ENCODE results near the gene GRM4.
A peak's percentile ranks its signal among the peaks of the same experiment; 100 is the strongest.

GRM4 gene

DNA sequence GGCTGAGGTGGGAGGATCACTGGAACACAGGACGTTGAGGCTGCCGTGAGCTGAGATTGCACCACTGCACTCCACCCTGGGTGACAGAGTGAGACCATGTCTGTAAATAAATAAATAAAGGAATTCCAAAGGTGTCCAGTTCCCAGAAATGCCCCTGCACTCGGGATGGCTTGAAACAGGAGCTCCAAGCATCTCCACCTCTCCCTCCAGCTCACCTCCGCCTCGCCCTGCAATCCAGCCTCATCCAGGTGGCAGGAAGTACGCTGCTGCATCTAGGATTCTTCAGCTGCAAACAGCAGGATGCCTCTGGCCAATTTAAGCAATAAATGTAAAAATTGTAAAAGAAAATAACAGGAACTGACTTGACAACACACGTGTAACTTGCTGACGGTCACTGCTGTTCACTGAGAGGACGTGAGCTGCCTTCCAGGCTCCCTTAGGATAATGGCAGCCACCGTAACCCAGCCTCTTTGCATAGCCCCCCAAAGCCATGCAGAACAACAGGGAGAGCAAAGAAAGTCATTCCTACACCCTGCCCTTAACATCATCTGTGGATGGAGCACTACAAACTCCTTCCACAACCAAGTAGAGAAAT is 11.4 kb upstream of the GRM4 start:
- no peak for DNase-seq

DNA sequence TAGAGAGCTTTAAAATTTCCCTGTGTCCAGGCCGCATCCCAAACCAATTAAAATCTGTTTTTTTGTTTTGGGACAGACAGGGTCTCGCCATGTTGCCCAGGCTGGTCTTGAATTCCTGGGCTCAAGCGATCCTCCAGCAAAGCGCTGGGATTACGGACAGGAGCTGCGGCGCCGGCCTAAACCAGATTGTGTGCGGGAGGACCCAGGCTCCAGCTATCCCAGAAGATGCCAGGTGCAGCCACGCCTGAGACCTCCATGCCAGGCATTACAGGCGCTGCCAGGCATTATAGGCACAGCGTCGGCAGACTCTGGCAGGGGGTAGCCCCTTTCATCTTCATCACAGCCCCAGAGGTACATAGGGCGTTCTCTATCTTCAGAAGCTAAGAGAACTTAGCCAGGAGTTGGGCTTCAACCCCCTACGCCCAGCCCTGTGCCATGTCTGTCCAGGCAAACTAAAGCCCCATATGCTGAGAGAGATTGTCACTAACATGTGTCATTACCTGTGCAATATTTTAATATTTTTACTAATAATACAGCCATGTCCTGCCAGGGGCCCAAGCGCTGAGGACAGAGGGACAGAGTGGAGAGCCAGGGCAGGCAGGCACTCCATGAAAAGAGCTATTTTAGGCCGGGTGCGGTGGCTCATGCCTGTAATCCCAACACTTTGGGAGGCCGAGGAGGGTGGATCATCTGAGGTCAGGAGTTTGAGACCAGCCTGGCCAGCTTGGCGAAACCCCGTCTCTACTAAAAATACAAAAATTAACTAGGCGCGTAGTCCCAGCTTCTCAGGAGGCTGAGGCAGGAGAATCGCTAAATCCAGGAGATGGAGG is 9.8 kb upstream of the GRM4 start:
- no peak for DNase-seq

DNA sequence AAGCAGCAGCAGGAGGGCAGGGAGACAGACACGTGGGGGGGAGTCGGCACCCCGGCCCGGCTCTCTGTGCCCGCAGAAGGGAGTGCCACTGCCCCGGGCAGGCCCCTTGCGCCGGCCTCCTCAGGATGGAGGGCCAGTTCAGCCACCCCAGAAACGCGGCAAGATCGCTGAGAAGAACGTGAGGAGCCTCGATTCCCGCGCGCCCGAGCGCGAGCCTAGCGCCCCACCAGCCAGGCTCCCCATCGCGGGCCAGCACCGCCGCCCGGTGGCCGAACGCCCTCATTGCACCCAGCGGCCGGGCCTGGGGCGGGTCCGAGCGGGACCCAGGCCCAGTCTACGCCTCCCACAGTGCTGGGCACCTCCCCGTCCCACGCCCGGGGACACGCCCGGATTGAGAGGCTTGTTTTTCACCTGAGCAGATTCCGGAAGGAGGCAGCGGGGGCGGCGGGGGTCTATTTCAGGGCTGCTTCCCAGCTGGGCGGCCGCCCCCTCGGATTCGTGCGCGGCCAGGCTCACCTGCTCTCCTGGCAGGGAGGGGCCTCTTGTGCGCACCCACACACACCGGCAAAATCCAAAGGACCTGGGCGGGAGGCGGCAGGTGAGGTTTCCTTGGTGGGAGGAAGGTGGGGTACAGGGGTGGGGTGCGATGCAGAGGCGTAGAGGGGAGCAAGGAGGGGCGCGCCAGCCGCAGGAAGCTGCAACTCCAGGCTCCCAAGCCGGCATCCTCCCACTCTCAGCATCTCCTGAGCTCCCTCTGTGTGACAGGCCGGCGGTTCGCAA is 9.0 kb upstream of the GRM4 start:
- peak; percentile 77 for DNase-seq

DNA sequence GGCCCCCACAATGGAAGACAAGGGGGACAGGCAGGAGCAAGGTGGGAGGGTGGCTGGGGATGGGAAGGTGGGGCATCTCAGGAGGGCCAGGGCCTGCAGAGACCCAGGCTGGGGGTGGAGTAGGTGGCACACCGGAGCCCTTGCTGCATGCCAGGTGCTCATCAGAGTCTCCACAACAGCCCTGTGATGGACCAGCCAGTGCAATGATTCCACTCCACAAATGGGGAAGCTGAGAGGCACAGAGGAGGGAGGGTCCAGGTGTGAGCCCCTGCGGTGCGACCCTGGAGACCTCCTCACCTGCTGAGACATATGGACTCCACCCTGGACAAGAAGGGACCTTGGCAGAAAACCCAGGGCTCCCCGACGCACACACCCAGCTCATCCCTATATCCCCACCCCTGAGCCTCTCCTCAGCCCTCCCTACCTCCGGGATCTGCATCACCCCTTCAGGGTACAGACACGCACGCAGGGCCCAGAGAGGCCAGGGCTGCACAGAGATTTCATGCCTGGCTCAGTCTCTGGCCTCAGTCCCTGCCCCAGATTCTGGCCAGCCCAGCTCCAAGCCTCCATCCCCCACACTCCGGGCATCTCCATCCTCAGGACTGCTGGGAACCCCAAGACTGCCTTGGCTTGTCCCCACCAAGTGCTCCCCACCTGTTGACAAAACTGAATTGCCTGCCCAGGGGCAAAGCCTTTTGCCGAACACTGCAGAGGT is 7.1 kb upstream of the GRM4 start:
- no peak for DNase-seq

DNA sequence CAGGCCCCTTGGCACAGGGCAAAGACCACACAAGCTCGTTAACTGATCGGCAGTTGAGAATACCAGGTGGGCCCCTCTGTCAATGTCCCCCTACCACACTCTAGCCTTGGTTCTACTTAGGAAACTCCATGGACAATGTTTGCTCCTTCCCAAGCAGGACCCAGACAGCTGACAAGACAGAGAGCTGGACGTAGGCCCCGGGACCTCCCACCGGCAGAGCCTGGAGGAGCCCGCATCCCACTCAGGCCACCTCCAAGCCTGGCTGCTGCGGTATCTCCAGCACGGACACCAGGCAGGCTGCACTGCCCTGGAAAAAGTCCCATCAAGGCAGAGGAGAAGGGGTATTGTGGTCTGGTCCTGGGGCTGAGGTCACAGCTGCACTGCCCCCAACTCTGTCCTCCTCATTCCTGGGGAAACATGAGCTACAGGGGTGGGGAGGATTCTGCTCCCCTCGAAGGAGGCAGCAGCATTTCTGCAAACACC is 6.2 kb upstream of the GRM4 start:
- no peak for DNase-seq

- no peak for DNase-seq
Measured at GRCh38 chr6:34151321-34152041, 5.6 kb upstream of the GRM4 start.

- DNase-seq: no peak
Measured at GRCh38 chr6:34150766-34151165, 4.9 kb upstream of the GRM4 start.

DNA sequence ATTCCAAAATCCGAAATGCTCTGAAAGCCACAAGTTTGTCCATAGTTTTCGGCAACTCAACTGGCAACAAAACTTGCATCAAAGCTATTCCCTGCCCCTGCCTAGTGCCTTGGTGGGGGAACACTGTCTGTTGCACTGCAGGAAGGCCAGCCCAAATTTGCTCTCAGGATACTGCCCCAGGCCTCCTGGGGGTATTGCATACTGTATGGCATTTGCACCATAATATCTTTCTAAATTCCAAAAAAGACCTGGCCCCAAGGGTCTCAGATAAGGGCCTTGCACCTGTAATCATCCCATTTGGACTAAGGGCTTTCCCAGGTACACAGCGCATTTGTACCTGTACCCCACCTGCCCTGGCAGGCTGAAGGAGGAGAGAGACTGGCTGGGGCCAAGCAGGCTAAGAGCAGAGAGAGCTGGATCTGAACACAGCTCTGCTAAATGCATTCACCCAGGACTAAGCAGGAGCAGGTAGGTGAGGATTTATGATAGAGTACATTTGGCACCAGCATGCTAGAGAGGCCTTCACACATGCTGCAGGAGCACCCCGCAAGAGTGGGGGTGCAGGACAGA is 4.0 kb upstream of the GRM4 start:
- no peak for DNase-seq

- DNase-seq: no peak
Measured at GRCh38 chr6:34149452-34149810, 3.5 kb upstream of the GRM4 start.

- no peak for DNase-seq
Measured at GRCh38 chr6:34148631-34149451, 3.0 kb upstream of the GRM4 start.

DNA sequence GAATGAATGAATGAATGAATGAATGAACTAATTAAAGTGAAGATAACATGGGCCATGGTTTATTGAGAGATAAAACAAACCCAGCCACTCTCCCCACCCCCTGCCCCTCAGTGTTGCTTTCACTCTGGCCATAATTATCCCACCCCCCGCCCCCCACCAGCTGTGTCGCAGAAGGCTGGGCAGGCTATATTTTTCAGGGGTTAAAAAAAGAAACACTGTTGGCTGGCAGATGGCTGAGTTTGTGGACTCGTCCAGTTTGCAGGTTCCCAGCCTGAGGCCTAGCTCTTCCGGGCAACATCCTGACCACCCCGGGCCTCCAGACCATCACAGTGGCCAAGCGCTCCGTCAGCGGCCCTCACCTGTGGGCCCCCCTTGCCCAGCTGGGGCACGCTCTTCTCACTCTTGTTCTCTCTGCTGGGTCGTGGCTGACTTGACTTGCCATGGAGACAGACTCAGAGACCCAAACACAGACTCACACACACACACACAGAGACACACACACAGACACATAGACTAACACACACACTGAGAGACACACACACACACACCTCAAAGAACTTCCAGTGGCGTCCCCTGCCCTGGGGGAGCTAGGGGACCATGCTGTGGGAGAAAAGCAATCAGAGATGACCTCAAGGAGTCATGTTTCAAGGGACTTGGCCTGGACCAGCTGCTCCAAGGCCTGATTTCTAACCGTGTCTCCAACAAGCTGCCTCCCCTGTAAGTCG is 2.2 kb upstream of the GRM4 start:
- no peak for DNase-seq

DNA sequence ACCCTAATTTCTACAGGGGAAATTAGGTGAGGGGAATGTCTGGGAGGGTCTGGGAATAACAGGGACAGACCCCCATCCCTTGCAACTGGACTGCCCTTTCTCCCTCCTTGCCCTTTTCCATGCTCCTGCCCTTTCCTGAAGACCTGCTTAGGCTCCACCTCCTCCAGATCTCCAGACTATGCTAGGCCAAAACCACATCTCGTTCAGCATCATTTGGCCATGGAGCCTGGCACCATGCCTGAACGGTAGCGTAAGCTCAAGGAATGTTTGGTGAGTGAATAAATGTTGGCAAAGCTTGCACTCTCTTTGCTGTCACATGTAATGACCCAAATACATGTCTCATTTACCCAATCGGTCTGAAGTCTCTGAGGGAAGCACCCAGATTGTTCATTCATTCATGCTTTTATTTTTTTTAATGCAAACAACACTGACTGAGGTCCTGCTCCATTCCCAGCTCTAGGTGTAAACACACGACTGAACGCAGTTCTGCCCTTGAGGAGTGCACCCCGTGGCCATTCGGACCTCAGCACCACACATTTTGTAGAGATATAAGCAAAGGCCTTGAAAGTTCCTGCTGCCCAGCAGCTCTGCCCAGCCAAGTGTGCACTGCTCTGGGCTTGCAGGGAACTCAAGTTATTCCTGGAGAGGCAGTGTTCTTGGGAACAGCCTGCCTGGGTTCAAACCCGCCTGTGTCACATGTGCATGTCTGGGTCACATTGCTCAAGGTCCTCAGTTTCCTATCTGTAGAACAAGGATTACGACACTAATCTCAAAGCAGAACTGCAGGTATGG is 1.1 kb upstream of the GRM4 start:
- no peak for DNase-seq

DNA sequence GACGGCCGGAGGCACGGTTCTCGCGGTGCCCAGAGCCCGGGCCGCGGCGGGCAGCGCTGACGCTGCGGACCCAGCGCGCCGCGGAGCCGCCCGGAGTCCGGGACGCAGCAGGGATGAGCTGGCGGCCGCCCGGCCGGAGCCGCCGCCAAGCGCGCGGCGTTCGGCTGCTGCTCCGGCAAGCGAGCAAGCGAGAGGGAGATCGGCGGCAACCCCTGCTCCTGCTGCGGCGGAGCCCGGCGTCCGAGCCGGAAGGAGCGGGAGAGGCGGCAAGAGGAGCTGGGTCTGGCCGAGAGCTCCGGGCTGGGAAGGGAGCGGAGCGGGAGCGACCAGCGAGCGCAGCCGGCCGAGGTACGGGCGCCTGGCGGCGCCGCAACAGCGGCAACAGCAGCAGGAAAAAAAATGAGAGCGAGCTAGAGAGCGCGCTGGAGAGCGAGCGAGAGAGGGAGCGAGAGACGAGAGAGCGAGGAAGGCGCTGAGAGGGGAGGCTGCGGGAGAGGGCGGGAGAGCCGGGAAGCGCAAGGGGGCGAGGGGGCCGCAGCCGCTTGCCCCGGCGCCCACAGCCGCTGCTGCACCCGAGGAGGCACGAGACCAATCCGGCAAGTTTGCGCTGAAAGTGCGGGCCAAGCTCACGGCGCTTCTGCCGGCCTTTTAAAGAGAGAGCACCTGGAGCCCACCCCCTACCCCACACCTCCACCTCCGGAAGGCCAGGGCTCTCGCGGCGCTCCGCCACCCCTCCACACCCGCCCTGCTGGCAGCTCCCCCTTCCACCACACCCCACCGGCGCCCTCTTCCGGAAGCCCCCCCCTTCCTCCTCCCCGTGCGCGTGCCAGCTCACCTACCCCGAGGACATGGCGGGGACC is 496 bp downstream of the GRM4 start:
- DNase-seq: peak; percentile 59

GRCh38 chr6:34144581-34145160 is 1.2 kb downstream of the GRM4 start:
- no peak for DNase-seq

GRCh38 chr6:34143884-34144580 is 1.9 kb downstream of the GRM4 start:
- DNase-seq: peak; percentile 61

DNA sequence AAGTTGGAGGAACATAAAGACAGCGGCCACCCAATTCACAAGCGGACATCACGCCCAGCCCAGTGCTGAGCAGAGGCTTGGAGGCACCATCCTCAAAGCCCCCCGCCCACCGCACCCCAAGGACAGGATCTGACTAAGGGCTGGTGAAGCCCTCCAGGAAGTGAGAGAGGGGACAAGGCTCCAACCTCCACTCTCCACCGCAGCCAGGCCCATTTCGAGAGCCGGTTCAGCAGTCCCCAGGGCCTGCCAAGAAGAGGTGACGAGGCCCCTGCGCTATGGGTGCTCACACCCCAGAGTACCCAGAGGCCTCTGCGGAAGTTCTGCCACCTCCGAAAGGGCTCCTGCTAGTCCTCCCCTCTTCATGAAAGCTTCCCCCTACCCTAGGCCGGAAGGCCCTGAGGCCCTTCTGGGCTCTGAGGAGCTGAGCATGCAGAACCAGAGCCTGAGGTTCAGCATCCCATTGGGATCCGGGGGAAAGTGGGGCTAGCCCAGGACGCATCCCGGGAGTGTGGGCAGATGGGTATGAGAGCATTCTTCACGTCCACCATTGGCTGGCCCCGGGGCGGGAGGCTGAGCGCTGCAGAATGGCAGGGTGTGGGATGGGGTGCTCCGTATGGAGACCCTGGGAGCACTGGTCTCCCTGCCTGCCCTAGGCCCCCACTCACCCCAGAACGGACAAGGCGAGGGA is 2.5 kb downstream of the GRM4 start:
- DNase-seq: no peak
